ENCODE results near the gene PRG2. TPM values are rescaled to one million over a fixed set of nuclear protein-coding genes. Genes with fewer than 3 reads are reported as not detected.
A peak's percentile ranks its signal among the peaks of the same experiment; 100 is the strongest.

PRG2 gene
- total and polyA plus RNA-seq, 9 of the 15 experiments (the other 6 are each of a cell fraction or from before 2014, with no cell fraction given), result 1.8 to 78.0 (median 26.6) TPM

GRCh38 chr11:57425565-57426438, 35.4 kb upstream of the PRG2 start (continued):
- TF ChIP-seq CREB3 (tag; conservative IDR thresholded peaks at IDR 0.05; ENCODE audit: low read depth) (no peak), STAT5A (IDR thresholded peaks at IDR 0.05; ENCODE audit: borderline replicate concordance, low read length) (no peak), RBM15 (IDR thresholded peaks at IDR 0.05; ENCODE audit: insufficient read depth, low read length) (no peak), FOXK2 (conservative IDR thresholded peaks at IDR 0.05 in 1 of 2, IDR thresholded peaks at IDR 0.05 in 1 of 2; ENCODE audit: low read depth in 2 of 2) (no peak), TSHZ1 (CRISPR knock-in tag; IDR thresholded peaks at IDR 0.05) (0 out of 2 replicates have a peak, but pooled peaks have one; percentile 6), NFE2L1 (tag; IDR thresholded peaks at IDR 0.05; ENCODE audit: borderline replicate concordance, low read depth) (no peak), EWSR1 (IDR thresholded peaks at IDR 0.05; ENCODE audit: borderline replicate concordance, low read depth, partially characterized antibody) (no peak), ZNF639 (CRISPR knock-in tag; conservative IDR thresholded peaks at IDR 0.05 in 1 of 2, IDR thresholded peaks at IDR 0.05 in 1 of 2) (no peak; a peak in 1 of 4 replicates), ZNF584 (CRISPR knock-in tag; IDR thresholded peaks at IDR 0.05; ENCODE audit: low read depth) (no peak; the same call in 1 of the 2 replicates), NONO (IDR thresholded peaks at IDR 0.05; ENCODE audit: low read depth in 2 of 2, low read length in 1 of 2) (no peak), DPF2 (IDR thresholded peaks at IDR 0.05) (0 out of 2 replicates have a peak, but pooled peaks have one; percentile 23), ZC3H4 (CRISPR knock-in tag; IDR thresholded peaks at IDR 0.05; ENCODE audit: borderline replicate concordance) (peak; percentile 82; the same call in 1 of the 2 replicates), ZNF764 (CRISPR knock-in tag; IDR thresholded peaks at IDR 0.05; ENCODE audit: low read depth) (no peak), SRSF3 (IDR thresholded peaks at IDR 0.05; ENCODE audit: insufficient read depth, low read length) (no peak), JUNB (CRISPR knock-in tag; conservative IDR thresholded peaks at IDR 0.05) (no peak), ZNF77 (CRISPR knock-in tag; IDR thresholded peaks at IDR 0.05) (no peak), FUS (optimal IDR thresholded peaks at IDR 0.05; ENCODE audit: low read depth, low read length) (no peak), NCOA2 (IDR thresholded peaks at IDR 0.05; ENCODE audit: partially characterized antibody in 2 of 2) (no peak), ERF (CRISPR knock-in tag; IDR thresholded peaks at IDR 0.05) (no peak), SMARCC2 (IDR thresholded peaks at IDR 0.05; ENCODE audit: low read depth) (no peak), SREBF2 (CRISPR knock-in tag; IDR thresholded peaks at IDR 0.05) (no peak)

Measured in K562 (cell line).